NCI-H1417 treated with DMSO at 0.1 percent for 48 hours (cell line): Measurements from ENCODE around the gene NTPCR.
"Not testable (repeated sequence)": the region's sequence is repeated elsewhere in the genome, so short reads cannot be mapped to it uniquely, and the experiment has no call there.

Source experiments
- DNase-seq: peaks from one replicate; lab custom pipeline; 2025; lab: John Stamatoyannopoulos, UW

Gene NTPCR

GRCh38 chr1:232950197-232951176, at the start of gene NTPCR:
Gene NTPCR, plus strand, starts transcription at chr1:232950611. Its CDS starts 100 bp downstream, at chr1:232950711.
- peak; percentile 74 for DNase-seq

- DNase-seq: no peak
Observed at GRCh38 chr1:232900818-232901217, 49.6 kb upstream of the NTPCR start.

- no peak for DNase-seq
Observed at GRCh38 chr1:232901255-232901654, 49.2 kb upstream of the NTPCR start.

GRCh38 chr1:232902774-232903350, 47.5 kb upstream of the NTPCR start:
- no peak for DNase-seq

- DNase-seq: no peak
Observed at GRCh38 chr1:232904131-232904530, 46.3 kb upstream of the NTPCR start.

- DNase-seq: no peak
Observed at GRCh38 chr1:232904566-232904965, 45.8 kb upstream of the NTPCR start.

- no peak for DNase-seq
Observed at GRCh38 chr1:232905331-232906034, 44.9 kb upstream of the NTPCR start.

- no peak for DNase-seq
Observed at GRCh38 chr1:232906441-232906840, 44.0 kb upstream of the NTPCR start.

- DNase-seq: no peak
Observed at GRCh38 chr1:232908831-232909230, 41.6 kb upstream of the NTPCR start.

- no peak for DNase-seq
Observed at GRCh38 chr1:232909752-232910151, 40.7 kb upstream of the NTPCR start.

GRCh38 chr1:232911027-232911599, 39.3 kb upstream of the NTPCR start:
- DNase-seq: no peak

- no peak for DNase-seq
Observed at GRCh38 chr1:232912845-232913580, 37.4 kb upstream of the NTPCR start.

GRCh38 chr1:232914271-232914670, 36.1 kb upstream of the NTPCR start:
- DNase-seq: not testable (repeated sequence)

- DNase-seq: no peak
Observed at GRCh38 chr1:232915212-232915611, 35.2 kb upstream of the NTPCR start.

- DNase-seq: no peak
Observed at GRCh38 chr1:232917053-232917452, 33.4 kb upstream of the NTPCR start.

GRCh38 chr1:232921381-232921780, 29.0 kb upstream of the NTPCR start:
- no peak for DNase-seq

- no peak for DNase-seq
Observed at GRCh38 chr1:232922485-232922884, 27.9 kb upstream of the NTPCR start.

- DNase-seq: no peak
Observed at GRCh38 chr1:232923739-232924386, 26.5 kb upstream of the NTPCR start.

- no peak for DNase-seq
Observed at GRCh38 chr1:232924874-232925273, 25.5 kb upstream of the NTPCR start.

GRCh38 chr1:232925421-232926220, 24.8 kb upstream of the NTPCR start:
- DNase-seq: no peak
